HG03575 (cell line): Measurements from ENCODE around the gene CD38.
A peak's percentile ranks its signal among the peaks of the same experiment; 100 is the strongest.
"Not testable (repeated sequence)": the region's sequence is repeated elsewhere in the genome, so short reads cannot be mapped to it uniquely, and the experiment has no call there.

Source experiments
- ATAC-seq: cut with Tn5 transposase; IDR thresholded peaks from one replicate; pipeline ENCODE4 v1.9.1; 2021; ENCODE audit not compliant: unreplicated experiment, insufficient number of reproducible peaks, low FRiP score; ENCODE audit errors: extremely low read depth

CD38 gene

DNA sequence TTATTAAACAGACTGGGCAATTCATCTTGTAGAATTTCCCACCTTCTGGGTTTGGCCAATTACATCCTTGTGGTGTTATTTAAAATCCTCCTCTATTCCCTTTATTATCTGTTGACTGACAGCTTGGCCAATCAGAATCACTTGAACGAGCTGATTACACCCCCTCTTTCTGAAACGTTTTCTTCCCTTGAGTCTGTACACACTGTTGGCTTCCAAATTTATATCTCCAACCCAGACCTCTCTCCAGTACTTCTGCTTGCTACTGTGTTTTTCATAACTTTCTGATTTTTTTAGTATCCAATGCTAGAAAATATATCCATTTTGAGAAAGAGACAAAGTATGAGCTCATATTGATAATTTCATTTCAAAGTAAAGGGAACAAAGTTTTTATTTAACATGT is 14.8 kb downstream of the CD38 start:
- ATAC-seq, result no peak

DNA sequence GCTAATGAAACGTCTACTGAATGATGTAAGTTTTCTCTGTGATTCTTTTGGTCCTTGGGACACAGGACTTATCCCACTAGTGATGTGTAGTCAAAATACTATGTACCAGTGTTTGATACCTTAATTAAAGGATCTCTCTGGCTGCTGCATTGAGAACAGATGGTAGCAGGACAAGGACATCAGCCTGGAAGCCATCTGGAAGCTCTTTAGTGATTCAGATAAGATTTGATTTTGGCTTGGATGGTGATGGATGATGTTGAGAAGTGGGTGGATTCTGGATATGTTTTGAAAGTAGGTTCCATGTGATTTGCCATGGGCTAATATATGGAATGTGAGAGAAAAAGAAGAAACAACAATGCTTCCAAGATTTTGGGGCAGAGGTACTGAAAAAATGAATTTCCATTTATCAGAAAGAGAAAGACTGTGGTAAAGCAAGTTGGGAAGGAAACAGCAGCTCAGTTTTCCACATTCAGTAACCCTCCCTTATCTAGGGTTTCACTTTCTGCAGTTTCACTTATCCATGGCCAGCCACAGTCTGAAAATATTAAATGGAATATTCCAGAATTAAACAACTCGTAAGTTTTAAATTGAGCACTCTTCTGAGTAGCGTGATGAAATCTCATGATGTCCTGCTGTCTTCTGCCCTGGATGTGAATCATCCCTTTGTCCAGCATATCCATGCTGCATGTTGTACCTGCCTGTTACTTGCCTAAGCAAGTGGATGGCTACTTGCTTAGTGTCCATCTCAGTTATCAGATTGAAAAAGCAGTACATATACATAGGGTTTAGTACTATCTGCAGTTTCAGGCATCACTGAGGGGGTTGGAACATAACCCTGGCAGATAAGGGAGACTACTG is 15.6 kb downstream of the CD38 start:
- ATAC-seq, result no peak

DNA sequence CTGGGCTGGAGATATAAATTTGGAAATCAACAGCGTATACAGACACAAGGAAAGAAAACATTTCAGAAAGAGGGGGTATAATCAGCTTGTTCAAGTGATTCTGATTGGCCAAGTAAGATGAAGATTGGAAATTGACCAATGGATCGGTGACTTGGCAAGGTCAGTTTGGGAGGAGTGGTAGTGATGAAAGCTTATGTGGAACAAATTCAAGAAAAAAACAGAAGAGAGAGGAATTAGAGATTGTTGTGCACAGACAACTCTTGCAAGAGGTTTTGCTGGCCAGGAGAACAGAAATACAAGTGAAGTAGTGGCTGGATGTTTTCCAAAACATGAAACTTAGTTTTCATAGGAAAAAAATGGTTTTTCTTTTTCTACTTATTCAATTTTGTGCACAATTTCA is 16.3 kb downstream of the CD38 start:
- ATAC-seq, result no peak

DNA sequence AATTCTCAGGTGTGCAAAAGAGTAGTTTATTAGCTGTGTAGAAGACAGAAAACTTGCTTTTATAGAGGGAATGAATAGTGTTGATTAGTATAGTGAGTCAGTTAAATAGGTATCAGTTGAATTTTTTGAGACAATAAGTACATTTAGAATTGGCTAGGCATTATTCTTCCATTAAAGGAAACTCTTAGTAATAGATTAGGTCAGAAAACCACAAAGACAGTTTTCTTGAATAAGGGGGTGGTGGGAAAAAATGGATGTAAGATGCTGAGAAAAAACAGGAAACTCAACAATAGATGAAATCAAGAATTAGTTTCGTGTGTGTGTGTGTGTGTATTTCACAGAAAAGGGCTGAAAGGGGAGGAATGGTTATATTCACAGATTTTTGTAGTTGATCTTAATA is 16.8 kb downstream of the CD38 start:
- ATAC-seq, result no peak

DNA sequence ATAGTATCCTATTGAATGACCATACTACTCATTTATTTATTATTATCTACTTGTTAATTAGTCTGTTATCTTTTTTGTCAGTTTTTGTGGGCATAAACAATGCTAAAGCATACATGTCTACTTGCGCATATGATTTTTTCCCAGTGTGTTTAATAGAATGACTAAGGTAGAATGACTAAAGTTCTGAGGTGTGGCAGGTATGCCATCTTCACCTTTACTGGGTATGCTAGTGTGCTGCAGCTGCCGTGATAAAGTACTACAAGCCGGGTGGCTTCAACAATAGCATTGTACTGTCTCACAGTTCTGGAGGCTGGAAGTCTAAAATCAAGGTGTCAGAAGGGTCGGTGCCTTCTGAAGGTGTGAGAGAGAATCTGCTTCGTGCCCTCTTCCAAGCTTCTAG is 19.2 kb downstream of the CD38 start:
- ATAC-seq, result no peak

DNA sequence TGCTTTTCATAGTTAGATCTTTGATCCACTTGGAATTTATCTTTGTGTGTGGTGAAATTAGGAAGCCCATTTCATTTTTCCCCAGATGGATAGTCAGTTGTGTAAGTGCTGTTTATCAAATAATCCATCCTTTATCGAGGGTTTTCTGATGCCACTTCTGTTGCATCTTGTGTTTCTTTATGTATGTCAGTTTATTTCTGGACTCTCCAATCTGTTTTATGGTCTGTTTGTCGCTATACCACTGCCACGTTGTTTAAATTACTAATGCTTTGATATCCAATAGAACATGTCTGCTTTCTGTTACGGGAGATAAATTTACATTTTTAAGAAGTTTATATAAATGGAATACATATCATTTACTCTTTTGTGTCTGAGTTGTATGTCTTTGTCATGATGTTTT is 21.0 kb downstream of the CD38 start:
- ATAC-seq, result no peak

DNA sequence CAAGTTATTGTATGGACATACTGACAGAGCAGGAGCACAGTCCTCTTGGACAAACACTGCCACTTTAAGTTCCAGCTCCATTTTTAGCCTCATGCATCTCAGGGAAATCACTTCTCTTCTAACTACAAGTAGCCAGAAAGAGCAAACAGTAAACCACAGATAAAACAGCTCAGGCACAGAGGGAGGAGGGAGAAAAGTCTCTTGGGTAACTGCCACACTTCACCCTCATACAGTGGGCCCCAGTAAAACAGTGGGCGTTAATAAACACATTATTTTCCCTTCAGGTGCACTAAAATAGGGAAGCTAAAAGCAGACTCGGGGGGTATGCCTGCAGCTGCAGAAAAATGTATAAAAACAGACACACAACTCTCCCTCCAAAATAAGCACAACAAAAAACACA is 21.6 kb downstream of the CD38 start:
- no peak for ATAC-seq

DNA sequence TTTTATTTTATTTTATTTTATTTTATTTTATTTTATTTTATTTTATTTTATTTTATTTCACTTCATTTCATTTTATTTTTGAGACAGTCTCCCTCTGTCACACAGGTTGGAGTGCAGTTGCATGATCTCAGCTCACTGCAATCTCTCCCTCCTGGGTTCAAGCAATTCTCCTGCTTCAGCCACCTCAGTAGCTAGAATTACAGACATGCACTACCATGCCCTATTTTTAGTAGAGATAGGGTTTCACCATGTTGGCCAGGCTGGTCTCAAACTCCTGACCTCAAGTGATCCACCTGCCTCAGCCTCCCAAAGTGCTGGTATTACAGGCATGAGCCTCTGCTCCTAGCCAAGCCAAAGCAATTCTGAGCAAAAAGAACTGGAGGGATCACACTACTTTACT is 24.4 kb downstream of the CD38 start:
- not testable (repeated sequence) for ATAC-seq

DNA sequence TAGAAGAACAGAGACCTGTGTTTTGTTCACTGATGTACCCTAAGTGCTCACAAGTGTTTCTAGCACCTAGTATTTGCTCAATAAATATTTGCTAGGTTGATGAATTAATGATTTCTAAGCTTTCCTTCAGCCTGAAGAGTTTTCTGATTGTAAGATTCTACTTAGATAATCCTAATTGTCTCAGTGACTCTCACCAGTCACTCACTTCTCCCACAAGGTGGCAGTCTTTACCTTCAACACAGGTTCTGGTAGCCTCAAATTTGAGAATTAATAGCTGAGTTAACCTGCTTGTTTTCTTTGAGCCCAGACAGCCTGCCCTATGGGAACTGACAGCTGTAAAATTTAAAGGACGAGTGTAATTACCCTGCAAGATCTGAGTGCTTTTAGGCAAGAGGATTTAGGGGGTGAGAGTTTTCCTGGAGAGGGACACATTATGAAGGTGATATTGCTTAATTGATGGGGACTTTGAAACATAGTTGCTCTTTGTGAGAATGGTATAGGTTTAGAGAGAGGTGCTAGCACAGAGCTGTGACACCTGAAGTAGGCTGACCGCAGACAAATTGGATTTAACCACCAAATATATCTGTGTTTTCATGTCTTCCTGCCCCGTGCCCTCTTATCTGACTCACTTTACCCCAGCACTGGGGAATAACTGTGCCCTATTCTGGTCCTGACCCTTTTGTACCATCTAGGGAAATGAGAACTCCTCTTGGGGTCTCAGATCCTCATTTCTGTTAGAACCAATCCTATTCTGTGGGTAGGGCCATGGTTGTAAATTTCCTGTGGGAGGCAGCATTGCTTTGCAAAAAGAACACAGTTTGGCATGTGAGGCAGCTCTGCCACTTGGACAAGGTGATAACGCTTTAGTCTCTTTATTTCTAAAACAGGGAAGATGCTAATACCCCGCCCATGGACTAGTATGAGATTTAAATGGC is 27.7 kb downstream of the CD38 start:
- no peak for ATAC-seq

DNA sequence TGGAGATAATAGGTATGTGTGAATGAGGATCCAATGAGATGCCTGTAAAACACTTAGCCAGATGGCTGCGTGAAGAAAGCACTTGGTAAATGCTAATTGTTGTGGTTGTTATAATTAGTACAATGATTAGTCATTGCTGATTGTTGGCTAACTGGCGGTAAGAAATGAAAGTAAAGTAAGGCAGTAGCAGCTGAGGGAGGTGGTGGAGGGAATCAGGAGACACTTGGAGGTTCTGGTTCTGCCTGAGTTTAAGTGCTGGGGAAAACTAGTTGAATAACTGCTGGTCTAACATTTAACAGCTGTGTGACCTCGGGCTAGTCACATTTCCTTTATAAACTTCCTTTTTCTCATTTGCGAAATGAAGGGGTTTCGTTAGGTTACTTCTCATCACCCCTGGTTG is 30.9 kb downstream of the CD38 start:
- peak; percentile 62 for ATAC-seq

DNA sequence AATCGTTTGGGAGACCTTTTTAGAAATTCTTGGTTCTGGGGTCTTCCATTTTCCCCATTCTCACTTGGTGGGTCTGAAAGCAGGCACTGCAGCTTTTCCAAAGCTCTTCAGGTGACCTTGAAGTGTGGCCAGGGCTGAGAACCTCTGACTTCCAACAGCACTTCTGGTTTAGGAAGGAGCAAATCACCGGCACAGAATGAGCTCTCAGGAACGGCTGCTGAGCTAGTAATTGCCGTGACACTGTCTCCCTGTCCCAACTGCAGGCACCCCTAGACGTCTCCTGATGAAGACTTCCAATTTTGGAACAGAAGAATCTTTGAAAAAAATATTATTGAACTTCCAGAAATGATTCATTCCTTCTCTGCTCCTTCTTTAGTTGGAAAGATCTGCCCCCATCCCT is 31.3 kb downstream of the CD38 start:
- ATAC-seq, result no peak

DNA sequence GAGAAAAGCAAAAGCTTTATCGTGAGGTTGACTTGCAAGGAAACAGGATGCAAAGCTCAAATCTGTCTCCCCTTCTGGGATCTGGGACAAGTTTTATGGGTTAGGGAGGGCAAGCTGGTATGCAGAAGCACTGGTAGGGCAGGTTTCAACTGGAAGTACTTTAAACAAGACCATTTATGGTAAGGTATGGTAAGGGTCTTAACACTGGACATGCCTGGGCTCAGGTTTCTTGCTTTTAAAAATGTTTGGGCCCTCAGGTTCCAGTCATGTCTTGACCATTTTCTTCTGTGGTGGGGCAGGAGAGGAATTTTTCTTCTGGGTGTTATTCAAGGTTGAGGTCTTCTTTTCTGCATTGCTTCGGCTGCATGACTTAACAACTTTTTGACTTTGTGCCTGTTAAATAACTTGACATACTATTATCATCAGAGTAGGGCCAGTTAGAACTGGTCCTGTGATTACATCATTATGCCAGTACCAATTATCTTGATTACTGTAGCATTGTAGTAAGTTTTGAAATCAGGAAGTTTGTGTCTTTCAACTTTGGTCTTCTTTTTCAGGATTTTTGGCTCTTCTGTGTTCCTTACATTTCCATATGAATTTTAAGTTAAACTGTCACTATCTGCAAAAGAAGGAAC is 33.7 kb downstream of the CD38 start:
- no peak for ATAC-seq

DNA sequence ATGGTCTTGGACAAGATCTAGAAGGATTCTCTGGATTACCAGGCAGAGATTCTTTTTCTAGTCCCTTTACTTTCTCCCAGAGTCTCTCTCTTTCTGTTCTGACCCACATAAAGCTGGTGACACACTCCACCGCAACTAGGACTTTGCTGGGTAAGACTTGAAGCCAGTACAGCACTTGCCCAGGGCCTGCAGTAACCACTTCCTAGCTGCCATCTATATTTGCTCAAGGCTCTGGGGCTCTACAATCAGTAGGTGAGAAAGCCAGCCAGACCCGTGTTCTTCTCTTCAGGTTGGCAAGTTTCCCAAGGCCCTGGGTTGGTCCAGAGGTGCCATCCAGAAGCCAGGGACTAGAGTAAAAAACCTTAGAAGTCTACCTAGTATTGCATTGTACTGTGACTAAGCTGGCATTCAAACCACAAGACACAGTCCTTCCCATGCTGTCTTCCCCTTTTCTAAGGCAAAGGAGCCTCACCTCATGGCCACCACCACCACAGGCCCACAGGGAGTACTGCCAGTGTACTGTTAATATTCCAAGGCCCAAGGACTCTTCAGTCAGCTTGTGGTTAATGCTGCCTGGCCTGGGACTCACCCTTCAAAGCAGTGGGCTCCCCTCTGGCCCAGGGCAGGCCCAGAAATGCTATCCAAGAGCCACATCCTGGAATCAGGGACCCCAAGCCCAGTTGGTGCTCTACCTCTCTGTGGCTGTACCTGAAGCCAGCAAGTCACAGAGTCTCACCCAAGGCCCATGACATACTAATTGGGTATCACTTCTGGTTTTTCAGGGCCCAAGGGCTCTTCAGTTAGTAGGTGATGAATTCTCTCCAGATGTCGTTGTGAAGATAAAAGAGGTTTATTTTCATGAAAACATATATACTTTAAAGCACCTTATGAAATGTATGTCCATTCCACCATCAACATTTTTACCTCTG is 54.7 kb downstream of the CD38 start:
- ATAC-seq, result no peak

DNA sequence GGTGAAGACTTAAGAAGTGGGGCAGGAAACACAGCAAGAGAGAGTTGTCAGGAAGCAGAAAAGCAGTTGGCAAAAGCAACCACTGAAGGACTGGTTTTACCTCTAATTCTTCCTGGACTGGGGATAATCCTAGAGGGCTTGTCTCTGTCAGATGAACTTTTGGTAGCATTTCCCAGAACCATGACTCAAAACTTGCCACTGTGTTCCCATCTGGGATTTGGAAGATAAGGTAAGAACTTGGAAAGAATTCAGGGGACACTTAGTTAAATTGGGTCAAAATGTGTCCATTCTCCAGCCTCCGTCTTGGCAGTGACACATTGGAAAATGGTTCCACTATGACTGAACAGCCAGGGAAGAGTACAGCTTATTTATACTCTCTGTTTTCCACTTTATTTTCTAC is 55.7 kb downstream of the CD38 start:
- ATAC-seq, result no peak

DNA sequence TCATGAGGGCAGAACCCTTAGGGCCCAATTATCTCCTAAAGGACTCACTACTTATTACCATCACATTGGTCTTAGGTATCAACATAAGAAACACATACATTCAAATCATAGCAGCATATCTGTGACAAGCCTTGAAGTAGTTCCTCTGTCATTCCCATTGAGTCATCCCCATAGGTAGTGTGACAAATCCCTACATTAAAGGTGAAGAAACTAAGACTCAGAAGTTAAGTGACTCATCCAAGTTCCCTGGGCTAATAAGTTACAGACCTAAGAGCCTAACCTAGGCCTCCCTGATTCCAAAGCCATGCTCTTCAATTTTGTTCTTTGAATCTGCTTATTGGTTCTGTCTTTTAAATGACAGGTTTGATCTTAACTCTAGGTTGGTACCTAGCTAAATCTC is 58.2 kb downstream of the CD38 start:
- no peak for ATAC-seq

DNA sequence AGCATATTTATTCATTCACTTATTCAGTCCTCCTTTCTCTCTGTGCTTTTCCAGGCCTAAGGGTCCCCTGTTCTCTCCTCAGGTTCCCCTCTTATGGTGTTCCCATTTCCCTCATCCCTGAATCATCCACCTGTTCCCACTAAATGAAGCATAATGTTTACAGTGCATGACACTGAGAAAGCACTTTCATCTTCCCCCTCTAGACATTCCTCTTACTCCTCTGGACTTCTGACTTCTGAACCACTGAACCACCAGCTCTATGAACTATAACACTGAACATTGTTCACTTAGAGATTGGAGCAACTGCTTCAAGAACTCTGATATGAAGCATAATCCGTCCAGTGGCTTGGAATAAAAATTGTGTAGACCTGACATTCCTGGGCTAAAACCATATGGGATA is 59.5 kb downstream of the CD38 start:
- ATAC-seq, result no peak

DNA sequence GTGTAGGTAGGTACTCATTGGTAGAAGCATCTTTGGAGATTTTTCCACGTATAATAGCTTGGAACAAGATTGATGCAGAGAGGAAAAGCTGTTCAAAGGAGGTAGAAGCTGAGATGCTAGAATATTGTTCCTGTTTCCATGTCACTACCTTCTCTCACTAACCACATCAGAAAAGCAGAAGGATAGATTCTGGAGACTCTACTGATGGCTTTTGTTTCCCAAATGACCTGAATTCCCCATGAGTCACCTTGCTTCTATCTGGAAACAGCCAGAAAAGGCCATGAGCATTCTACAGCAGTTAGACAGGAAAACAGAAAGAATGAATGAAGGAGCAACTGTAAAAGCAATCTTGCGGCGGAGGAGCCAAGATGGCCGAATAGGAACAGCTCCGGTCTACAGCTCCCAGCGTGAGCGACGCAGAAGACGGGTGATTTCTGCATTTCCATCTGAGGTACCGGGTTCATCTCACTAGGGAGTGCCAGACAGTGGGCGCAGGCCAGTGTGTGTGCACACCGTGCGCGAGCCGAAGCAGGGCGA is 63.1 kb downstream of the CD38 start:
- ATAC-seq, result not testable (repeated sequence)

DNA sequence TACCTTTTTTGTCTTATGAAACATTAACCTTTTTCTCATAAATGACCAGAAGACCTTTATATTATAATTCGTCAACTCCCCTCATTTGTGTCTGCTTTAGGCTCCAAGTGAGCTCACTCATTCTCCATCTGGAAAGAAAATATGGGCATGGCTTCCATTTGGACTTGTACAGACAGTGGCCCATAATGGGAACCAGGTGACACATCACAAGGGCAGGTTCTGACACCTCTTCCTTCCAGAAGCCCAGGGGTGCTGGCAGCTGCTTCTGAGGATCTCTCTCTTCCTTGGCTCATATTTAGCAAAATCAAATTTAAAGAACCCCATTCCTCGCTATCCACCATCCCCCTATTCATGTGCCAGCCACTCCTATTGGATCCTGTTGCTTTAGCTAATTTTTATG is 69.6 kb downstream of the CD38 start:
- no peak for ATAC-seq
